Stimulated activated CD4-positive, alpha-beta T cell treated with anti-CD3 and anti-CD28 coated beads, Interleukin-15, amount 100 ng/mL, for 24 hours (primary cell): ENCODE results near the gene MTF1.

ENCODE experiments used
- DNase-seq: peaks from one replicate; pipeline ENCODE4 v3.0.0-alpha.2; 2020

The MTF1 gene

GRCh38 chr1:37825506-37825905 lies 33.9 kb downstream of the MTF1 start:
- DNase-seq = no peak

GRCh38 chr1:37824001-37824400 lies 35.4 kb downstream of the MTF1 start:
- DNase-seq = no peak

GRCh38 chr1:37822906-37823815 lies 36.2 kb downstream of the MTF1 start:
- DNase-seq = no peak

GRCh38 chr1:37821481-37821880 lies 37.9 kb downstream of the MTF1 start:
- no peak for DNase-seq

GRCh38 chr1:37817481-37817880 lies 41.9 kb downstream of the MTF1 start:
- DNase-seq = no peak

GRCh38 chr1:37814252-37814651 lies 45.1 kb downstream of the MTF1 start:
- DNase-seq = no peak

- no peak for DNase-seq
Observed at GRCh38 chr1:37813529-37814145, 45.8 kb downstream of the MTF1 start.

GRCh38 chr1:37811027-37811655 lies 48.3 kb downstream of the MTF1 start:
- DNase-seq = peak; percentile 75

- DNase-seq = no peak
Observed at GRCh38 chr1:37809942-37810341, 49.5 kb downstream of the MTF1 start.

GRCh38 chr1:37808369-37809319 lies 50.7 kb downstream of the MTF1 start:
- DNase-seq = peak; percentile 66

GRCh38 chr1:37807555-37808368 lies 51.6 kb downstream of the MTF1 start, which contains the start of the genes C1orf122 and YRDC:
Gene C1orf122, plus strand, starts transcription at chr1:37807790. Its CDS starts 615 bp downstream, at chr1:37808405.
Gene YRDC, minus strand, starts transcription at chr1:37808208. Its CDS starts 28 bp downstream, at chr1:37808180.
- peak; percentile 97 for DNase-seq

- no peak for DNase-seq
Observed at GRCh38 chr1:37807220-37807554, 52.2 kb downstream of the MTF1 start.

- no peak for DNase-seq
Observed at GRCh38 chr1:37802439-37802838, 57.0 kb downstream of the MTF1 start.

- no peak for DNase-seq
Observed at GRCh38 chr1:37797750-37798345, 61.5 kb downstream of the MTF1 start.

- DNase-seq = peak; percentile 65
Observed at GRCh38 chr1:37795340-37796125, 63.9 kb downstream of the MTF1 start.

GRCh38 chr1:37794372-37795339 lies 64.7 kb downstream of the MTF1 start:
- DNase-seq = no peak

- DNase-seq = peak; percentile 58
Observed at GRCh38 chr1:37793773-37794371, 65.5 kb downstream of the MTF1 start, which contains the start of gene MANEAL. Gene MANEAL, plus strand, starts transcription at chr1:37793847. Its CDS starts 336 bp downstream, at chr1:37794183.

GRCh38 chr1:37792943-37793686 lies 66.3 kb downstream of the MTF1 start:
- DNase-seq = no peak
